GM18517 (cell line): Measurements from ENCODE around the gene PRPS1L1.

Experiments
- ATAC-seq: cut with Tn5 transposase; IDR thresholded peaks from one replicate; pipeline ENCODE4 v1.9.1; 2021; ENCODE audit warnings: mild to moderate bottlenecking, moderate library complexity; ENCODE audit not compliant: unreplicated experiment

PRPS1L1 gene

DNA sequence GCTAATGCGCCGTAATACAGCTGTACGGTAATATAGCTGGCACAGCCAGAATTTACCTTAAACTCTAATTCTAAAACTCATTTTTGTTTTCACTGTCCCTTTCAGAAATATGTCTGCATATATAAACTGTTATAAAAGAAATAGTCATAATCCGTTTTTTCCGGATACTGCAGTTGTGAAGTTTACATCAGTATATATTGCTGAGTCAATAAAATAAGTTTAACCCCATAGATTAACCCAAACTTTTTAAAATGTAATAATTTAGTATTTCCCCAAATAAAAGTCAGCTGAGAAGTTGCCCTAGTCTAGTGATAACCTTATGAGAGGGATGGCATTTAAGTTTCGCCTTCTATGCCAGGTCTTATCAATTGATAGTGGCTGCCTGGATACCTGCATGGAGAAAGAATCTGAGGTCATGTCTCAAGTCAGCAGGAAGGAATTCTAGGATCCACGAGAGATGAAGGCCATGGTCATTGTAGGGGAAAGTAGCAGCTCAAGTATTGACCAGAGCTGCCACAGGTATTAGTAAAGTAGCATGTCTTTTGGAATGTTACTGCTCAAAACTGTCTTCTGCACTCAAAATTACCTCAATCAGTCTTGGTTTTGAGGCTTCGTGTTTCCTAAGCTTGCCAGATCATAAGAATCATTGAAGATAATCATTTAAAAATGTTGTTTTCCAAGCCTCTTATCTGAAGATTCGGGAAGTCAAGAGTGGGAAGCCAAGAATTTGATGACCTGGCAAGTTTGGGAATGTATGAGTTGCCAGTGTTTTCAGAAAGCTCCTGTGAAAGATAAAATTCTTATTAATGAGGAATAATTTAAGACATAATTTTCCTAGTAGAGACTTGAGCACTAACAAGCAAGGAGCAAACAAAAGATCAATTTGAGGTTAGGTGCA lies 10.8 kb downstream of the PRPS1L1 start:
- ATAC-seq = no peak

DNA sequence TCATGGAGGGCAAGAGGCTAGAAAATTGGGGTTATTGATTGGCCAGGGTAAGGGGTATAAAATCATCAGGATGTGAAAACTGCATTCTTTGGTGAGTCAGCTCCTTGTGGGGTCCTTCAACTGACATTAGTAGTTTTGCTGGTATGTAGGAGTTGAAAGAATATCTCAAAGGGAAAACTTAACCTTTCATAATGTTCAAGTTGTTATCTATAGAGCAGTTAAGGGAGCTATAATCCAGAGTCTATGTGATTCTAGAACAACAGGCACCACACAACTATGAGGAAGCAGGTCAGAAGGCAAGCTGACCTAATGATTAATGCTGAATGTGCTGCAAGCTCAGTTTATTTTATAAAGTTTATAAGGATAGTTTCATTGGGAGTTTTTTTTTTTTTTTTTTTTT lies 13.7 kb downstream of the PRPS1L1 start:
- no peak for ATAC-seq

DNA sequence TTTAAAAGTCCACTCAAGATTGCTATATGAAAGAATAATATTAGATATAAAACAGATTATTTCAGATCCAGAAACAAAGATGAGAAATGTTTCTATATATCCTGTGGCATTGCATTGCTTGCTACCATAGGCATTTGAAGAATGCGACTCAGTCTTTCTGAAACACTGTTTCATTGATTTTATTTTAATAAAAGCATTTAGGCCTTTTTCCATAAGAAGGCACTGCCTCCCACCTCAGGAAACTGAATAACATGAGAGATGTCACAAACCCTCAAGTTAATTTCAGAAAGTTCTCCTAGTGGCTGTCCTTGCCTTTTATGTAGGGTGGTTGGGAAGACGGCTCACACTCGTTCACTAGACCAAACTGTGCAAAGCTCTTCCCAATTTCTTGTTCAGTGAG lies 23.3 kb downstream of the PRPS1L1 start:
- no peak for ATAC-seq

DNA sequence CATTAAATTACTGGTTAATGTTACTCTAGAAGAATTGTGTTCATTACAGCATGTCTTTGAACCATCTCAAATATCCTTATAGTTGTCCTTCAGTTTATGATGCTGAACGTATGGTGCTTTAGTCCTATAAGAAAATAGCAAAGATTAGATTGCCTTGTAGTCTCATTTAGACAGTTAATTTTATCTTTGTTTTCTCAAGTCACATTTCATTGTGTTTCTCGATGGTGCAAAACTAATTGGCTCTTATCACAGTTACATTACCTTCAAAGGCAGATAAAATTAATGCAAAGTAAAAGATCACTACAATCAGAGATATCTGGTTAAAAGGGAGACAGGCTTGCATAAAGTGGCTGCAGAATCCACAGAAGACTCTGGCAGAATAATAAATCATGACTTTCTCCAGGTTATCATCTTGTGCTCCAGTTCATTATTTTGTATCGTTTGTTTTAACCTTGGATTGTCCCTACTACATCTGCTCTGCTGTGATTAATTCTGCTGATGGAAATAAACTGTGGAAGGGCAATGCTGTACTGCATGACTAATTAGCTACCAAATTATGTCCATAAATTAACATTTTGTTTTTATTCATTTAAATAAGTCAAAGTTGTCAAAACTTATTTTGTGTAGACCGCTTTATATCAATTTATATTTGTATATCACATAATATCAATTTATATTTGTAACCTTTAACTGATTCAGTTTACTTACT lies 24.2 kb downstream of the PRPS1L1 start:
- no peak for ATAC-seq

DNA sequence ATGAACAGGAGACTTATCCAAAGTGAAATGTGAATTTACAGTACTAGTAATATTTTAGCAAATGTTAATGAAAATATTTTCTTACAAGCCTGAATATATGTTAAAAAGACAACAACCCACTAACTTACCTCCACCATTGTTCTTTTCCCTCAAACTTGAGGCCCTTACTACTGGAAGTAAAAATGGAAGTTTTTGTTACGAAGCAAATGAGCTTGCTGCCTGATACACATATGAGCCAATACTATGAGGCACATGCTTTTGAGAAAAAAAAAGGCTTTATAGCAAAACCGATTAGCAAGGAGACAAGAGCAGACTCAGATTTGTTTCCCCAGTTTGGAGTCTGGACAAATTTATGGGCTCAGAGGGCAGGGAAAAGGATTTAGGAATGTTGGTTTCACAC lies 29.0 kb downstream of the PRPS1L1 start:
- ATAC-seq = no peak

DNA sequence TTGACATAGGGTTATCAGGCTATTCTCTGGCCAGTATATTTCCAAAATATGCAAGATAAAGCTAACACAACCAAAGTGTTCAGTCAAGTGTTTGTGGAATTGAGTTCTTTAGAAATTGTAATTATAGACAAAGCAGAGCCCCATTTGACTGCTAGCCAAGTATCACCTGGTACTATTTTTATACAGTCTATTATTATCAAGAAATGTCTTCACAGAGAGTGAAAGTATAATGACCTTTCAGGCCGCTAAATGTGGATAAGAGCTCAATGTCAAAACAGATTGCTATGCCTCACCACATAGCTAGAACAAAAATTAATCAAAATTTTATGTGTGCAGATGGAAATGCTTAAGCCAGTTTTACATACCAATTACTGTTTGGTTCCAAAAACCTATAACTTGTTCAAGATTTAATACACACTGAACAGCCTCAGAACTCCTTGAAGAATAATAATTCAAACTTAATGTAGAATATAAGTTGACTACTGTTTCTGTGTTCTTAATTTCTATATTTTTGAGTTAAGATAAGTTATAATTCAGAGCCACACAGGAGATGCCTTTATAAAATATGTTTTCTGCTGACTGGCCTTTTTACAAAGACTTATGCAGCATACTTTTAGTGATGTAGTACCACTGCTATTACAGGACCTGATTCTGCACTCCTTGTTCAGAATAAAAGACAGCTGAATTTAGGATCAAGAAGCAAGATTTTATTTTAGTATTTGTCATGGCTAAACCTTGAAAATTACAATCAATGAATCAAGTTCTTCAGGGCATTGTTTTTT lies 31.0 kb downstream of the PRPS1L1 start:
- ATAC-seq = no peak

DNA sequence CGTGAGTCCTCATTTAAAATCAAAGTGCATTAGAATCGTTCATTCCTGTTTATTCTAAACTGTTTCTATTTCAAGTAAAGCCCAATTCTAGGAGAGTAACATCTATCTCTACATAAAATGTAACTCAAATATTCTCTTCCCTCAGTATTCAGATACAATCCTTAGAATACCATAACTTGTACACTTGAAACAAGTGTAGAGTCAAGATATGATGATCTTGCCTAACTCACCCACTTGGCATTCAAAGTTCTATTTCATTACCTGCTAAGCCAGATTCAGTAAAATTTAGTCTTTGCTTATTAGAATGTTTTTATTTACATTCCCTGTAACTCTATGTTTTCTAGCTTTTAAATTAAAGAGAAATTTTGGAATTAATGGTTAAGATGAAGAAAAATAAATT lies 31.6 kb downstream of the PRPS1L1 start:
- no peak for ATAC-seq

DNA sequence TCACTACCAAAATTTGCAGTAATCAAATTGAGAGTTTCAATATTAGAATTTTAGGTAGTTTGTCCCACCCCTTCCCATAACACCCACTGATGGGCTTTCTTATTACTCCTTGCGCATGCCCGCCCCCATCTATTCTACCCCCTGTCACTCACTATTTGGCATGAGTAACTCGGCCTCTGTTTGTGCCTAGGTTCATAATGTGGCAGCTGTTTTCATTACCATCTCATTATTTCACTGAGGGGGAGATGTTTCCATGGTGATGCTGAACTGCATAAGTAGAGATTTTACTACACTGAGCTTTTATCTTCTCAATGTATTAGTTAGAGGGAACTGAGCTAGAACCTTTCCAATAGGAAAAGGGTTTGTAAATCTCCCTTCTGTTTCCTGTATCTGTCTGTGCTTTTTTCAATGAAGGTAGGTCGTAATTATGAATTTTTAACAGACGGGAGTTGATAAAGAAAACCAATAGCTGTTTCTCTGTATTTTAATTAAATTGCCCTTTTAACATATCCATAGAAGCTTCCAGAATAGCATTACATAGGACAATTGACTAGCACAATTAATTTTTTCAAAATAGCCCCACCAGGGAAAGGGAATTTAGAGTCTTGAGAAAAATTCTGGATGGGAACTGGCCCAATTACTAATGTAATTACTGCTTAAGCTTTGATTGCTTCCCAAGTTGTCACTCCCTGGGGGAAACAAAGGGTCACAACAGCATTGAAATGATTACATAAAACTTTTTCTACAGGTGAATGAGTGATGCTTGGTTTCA lies 33.4 kb downstream of the PRPS1L1 start:
- no peak for ATAC-seq

DNA sequence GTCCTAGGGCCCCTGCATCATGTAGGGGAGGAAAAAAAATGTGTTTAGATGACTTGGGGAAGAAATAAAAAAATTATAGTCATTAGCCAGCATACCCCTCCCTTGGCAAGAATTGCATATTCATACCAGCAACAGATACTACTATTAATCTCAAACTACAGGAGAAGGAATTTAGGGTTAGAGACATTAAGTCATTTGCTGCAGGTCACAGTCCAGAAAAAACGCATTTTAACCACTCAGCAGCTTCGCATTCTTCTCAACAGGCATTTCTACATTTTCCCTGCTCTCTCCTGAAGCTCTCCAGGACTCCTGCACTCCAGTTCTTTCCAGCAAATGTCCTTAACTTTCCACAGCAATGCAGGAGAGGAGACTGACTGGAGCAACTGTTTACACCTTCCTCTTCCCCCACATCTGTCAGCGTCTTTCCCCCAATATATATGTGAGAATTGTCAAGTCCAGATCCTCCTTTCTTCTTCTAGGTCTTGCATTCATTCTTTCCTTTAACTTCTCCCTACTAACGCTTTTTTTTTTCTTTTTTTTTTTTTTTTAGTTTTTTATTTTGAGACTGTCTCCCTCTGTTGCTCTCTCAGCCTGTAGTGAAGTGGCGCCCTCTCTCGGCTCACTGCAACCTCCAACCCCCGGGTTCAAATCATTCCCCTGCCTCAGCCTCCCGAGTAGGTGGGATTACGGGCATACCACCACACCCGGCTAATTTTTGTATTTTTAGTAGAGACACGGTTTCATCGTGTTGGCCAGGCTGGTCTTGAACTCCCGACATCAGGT lies 35.6 kb downstream of the PRPS1L1 start:
- no peak for ATAC-seq

DNA sequence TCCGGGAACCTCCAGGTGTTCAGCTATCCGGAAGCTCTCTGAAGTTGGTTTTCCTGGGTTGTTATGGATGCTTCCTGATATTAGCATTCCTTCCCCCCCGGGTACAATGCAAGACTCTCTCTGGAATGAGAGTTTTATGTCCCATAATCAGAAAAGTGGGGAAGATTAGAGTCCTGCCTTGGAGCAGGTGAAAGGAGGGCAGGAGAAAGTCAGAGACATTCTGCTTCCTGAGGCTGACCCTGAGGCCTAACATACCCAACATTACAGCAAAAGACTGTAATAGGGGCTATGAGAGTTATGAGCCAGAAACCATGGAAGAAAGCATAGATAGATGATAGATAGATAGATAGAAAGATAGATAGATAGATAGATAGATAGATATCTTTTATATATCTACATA lies 36.9 kb downstream of the PRPS1L1 start:
- ATAC-seq = no peak

DNA sequence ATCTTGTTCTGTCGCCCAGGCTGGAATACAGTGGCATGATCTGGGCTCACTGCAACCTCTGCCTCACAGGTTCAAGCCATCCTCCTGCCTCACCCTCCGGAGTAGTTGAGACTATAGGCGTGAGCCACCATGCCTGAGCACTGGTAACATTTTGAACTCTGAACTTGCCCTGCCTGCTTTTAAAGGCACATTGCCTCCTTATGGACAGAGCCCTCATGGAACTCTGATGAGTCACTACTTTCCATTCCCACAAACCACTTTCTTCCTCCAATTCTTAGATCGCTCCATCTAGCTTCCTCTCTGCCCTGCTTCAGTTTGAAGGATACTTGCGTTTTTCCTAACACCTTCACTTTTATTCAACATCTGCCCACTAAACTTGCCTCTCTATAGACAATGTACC lies 38.1 kb downstream of the PRPS1L1 start:
- ATAC-seq = no peak

DNA sequence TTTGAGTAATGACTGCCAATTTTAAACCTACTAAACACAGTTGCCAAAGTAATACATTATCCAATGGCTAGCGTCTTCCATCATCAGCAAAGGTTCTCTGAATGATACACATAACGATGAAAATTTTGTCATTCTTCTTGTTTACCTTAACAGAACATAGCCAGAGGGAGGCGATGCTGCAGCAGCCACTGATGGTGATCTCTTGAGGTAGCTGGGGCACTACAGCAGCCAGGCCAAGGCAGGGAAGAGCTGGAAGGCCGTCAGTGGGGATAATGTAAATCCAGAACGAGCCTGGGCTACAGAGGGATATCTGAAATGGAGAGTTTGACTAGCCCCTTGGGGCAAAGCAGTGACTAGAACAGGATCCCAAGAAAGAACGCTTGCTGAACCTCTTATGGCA lies 38.8 kb downstream of the PRPS1L1 start:
- no peak for ATAC-seq

DNA sequence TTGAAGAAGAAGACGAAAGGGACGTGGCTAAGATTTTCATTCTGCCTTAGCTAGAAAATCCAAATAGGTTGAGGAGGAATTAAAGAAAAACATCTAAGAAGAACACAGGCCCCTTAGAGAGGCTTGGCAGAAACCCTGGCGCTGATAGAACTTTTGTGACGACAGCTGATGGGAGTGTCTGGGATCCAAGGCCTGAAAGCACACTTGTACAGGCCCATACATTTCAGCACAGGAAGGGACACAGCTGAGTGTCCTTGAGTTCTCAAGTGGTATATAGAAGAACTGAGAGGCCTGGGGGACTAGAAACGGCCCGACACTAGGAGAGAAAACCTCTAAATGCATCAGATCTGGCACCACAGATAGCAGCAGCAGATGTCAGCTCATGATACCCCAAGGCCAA lies 39.5 kb downstream of the PRPS1L1 start:
- ATAC-seq = no peak

DNA sequence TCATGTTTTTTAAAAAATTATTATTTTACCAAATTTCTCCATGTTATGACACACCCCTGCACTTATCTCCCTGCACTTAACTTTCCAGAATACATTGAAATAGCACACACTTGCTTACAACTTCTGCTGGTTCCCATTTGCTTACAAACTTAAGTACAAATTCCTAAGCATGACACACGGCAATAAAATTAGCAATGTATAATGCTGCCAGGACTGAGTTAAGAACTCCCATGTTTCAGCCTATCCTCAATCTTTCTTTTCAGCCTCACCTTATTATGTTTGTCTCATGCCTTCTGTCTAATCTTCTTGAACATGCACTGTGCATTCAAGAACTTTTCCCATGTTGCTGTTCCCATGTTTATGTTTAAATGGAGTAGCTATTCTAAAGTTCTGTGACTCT lies 40.8 kb downstream of the PRPS1L1 start:
- ATAC-seq = no peak

DNA sequence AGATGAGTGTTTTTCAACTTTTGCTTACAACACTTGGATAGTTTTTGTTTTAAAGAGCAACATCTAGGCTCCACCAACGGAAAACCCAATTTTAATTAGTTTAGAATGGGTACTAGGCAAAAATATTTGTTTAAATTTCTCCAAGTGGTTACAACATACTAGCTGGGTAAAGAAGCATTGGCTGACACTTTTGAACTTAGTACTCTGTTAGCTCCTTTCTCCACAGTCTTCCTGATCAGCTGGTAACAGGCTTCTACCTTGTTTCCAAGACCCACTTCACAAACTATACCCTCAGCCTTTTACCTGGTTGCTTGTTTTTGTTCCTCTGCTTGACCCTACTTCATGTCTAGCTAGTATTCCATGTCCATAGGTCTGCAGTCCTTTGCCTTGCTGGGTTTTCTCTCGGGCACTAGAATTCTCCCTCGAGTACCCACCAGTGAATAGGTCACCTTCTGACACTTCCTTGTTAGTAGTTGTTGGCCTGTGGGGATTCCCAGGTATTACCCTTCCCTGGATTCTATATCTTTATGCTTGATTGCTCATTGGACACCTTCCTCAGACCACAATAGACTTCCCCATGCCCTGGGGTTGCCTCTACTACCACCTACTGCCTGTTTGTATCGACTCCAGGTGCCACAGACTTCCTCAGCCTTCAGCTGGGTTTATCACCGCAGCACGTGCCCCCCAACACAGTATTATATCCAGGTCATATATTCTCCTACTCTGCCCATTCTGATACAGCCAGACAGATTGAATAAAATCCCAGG lies 42.0 kb downstream of the PRPS1L1 start:
- no peak for ATAC-seq

DNA sequence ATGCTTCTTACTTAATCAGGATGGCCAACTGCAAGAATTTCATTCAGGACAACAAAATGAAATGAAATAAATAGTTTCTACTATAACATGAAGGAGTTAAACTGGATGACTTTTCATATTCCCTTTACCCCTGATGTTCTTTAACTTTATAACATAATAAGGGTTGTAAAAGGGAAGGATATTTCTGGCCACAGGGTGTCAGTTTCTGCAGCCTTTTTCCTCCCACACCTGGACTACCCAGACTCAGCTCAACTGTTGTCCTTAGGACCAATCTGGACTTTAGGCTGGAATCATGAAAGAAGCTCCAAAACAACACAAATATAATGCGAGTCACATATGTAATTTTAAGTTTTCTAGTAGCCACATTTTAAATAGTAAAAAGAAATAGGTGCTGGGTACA lies 43.4 kb downstream of the PRPS1L1 start:
- ATAC-seq = no peak

DNA sequence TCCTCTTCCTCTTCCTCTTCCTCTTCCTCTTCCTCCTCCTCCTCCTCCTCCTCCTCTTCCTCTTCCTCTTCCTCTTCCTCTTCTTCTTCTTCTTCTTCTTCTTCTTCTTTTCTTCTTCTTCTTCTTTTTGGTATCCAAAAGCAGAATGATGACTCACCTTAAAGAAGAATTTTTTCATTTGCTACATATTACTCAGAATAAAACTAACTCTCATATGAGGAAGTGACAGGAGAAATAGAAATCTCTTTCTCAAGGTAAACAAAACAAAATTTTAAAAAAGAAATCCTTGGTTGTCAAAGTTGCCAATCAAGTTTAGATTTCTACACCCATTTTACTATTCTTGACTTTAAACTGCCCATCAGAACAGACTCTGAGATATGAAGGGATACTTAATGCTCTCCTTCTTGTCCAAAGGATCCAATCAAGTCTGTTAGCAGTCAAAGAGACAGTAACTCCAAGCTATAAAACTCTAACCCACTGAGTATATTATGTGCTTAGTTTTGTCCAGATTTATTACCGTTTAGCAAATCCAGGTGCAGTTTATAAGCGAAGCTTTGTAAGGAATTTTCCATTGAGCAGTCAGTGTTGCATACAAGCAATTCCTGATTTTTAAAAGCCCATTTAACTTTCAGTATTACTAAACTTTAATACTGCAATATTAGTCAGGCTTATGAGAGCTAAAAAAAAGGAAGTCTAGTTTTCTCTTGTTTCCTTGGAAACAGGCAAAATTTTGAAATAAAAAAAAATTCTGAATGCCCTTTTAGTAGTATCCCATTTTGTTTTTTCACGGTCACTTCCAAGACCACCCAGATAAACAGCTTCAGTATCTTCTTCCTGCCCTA lies 44.2 kb downstream of the PRPS1L1 start:
- no peak for ATAC-seq

DNA sequence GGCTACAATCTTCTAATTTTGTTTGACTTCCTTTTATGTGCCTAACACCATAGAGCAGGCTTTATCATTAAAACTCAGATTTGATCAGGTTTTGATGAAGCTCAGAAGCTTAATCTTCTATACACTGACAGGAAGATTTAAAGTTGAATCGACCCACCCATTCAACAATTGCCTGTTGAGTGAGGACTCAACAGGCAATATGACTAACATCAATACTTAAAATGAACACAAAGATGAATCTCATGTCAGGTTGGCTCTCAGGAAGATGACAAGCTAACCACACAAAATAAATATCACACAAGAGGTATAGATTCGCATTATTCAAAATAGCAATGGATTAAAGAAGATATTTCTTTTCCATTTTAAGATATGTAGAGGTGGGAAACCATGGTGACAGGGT lies 50.7 kb downstream of the PRPS1L1 start:
- ATAC-seq = no peak
